H9 (cell line): ENCODE results near the gene RCOR3. TPM values are rescaled to one million over a fixed set of nuclear protein-coding genes. Genes with fewer than 3 reads are reported as not detected.
A peak's percentile ranks its signal among the peaks of the same experiment; 100 is the strongest.
"Not testable (repeated sequence)": the region's sequence is repeated elsewhere in the genome, so short reads cannot be mapped to it uniquely, and the experiment has no call there.

Experiments
- DNase-seq: peaks from one replicate; pipeline ENCODE4 v3.0.0-alpha.2; 2017
- H2AFZ ChIP-seq: one replicate; pipeline ENCODE4 v1.6.1; 2013; ENCODE audit warnings: mild to moderate bottlenecking, low read length, control low read depth, moderate library complexity
- H2AK5ac ChIP-seq: 2 replicates; pipeline ENCODE4 v1.6.1; 2013; ENCODE audit warnings: low read length, control low read depth, mixed read lengths; ENCODE audit not compliant: insufficient read length
- H2BK120ac ChIP-seq: one replicate; pipeline ENCODE4 v1.6.1; 2013; ENCODE audit warnings: low read depth, mild to moderate bottlenecking, low read length, control low read depth, inconsistent platforms; ENCODE audit not compliant: poor library complexity, severe bottlenecking
- H2BK12ac ChIP-seq: 2 replicates; pipeline ENCODE4 v1.6.1; 2013; ENCODE audit warnings: low read length, control low read depth, mixed read lengths, low read depth; ENCODE audit not compliant: insufficient read length
- H2BK15ac ChIP-seq: 2 replicates; pipeline ENCODE4 v1.6.1; 2013; ENCODE audit warnings: low read depth, low read length, control low read depth
- H2BK20ac ChIP-seq: one replicate; pipeline ENCODE4 v1.6.1; 2013; ENCODE audit warnings: low read depth, mild to moderate bottlenecking, low read length, control low read depth, inconsistent platforms; ENCODE audit not compliant: poor library complexity, severe bottlenecking
- H2BK5ac ChIP-seq: 2 replicates; pipeline ENCODE4 v1.6.1; 2013; ENCODE audit warnings: low read length, control low read depth, mixed read lengths; ENCODE audit not compliant: insufficient read length
- H3K14ac ChIP-seq: 2 replicates; pipeline ENCODE4 v1.6.1; 2013; ENCODE audit warnings: low read length, control low read depth; ENCODE audit not compliant: insufficient read depth
- H3K18ac ChIP-seq: 2 replicates; pipeline ENCODE4 v1.6.1; 2013; ENCODE audit warnings: low read depth, mild to moderate bottlenecking, mixed read lengths, low read length, control low read depth; ENCODE audit not compliant: insufficient read length
- H3K23ac ChIP-seq: 2 replicates; pipeline ENCODE4 v1.6.1; 2013; ENCODE audit warnings: low read length, control low read depth, mixed read lengths, low read depth; ENCODE audit not compliant: insufficient read length
- H3K23me2 ChIP-seq: 2 replicates; pipeline ENCODE4 v1.6.1; 2013; ENCODE audit warnings: low read depth, mild to moderate bottlenecking, mixed read lengths, low read length, control low read depth; ENCODE audit not compliant: insufficient read length, poor library complexity, severe bottlenecking
- H3K27ac ChIP-seq: 2 replicates; pipeline ENCODE4 v1.5.1; 2013; ENCODE audit warnings: low read length, control low read depth, mixed read lengths, low read depth; ENCODE audit not compliant: insufficient read length
- H3K27me3 ChIP-seq: 2 replicates; pipeline ENCODE4 v1.6.1; 2013; ENCODE audit warnings: low read length, control low read depth, inconsistent platforms; ENCODE audit not compliant: insufficient read depth
- H3K4ac ChIP-seq: 2 replicates; pipeline ENCODE4 v1.6.1; 2013; ENCODE audit warnings: low read depth, mild to moderate bottlenecking, control low read depth, inconsistent platforms, low read length, moderate library complexity
- H3K4me1 ChIP-seq: 2 replicates; pipeline ENCODE4 v1.6.1; 2013; ENCODE audit warnings: low read length, control low read depth, inconsistent platforms; ENCODE audit not compliant: insufficient read depth
- H3K4me2 ChIP-seq: 2 replicates; pipeline ENCODE4 v1.6.1; 2013; ENCODE audit warnings: low read length, control low read depth, mixed read lengths; ENCODE audit not compliant: insufficient read length, insufficient read depth
- H3K56ac ChIP-seq: 2 replicates; pipeline ENCODE4 v1.6.1; 2013; ENCODE audit warnings: low read depth, mild to moderate bottlenecking, mixed read lengths, low read length, control low read depth; ENCODE audit not compliant: insufficient read length
- H3K79me1 ChIP-seq: 2 replicates; pipeline ENCODE4 v1.6.1; 2013; ENCODE audit warnings: low read depth, mild to moderate bottlenecking, moderate library complexity, low read length, control low read depth, inconsistent platforms; ENCODE audit not compliant: insufficient read depth, poor library complexity, severe bottlenecking
- H3K79me2 ChIP-seq: 2 replicates; pipeline ENCODE4 v1.6.1; 2013; ENCODE audit warnings: low read length, control low read depth, inconsistent platforms; ENCODE audit not compliant: insufficient read depth
- H3K9ac ChIP-seq: 2 replicates; pipeline ENCODE4 v1.6.1; 2013; ENCODE audit warnings: low read length, control low read depth, mixed read lengths; ENCODE audit not compliant: insufficient read length; ENCODE audit errors: extremely low read depth
- H3K9me3 ChIP-seq: one replicate; pipeline ENCODE4 v1.6.1; 2013; ENCODE audit warnings: low read depth, low read length, inconsistent platforms; ENCODE audit not compliant: control insufficient read depth
- H3T11ph ChIP-seq: one replicate; pipeline ENCODE4 v1.6.1; 2013; ENCODE audit warnings: mild to moderate bottlenecking, low read length, control low read depth, inconsistent platforms
- H4K20me1 ChIP-seq: one replicate; pipeline ENCODE4 v1.6.1; 2013; ENCODE audit not compliant: control insufficient read depth, insufficient read length, insufficient read depth
- H4K5ac ChIP-seq: 2 replicates; pipeline ENCODE4 v1.6.1; 2013; ENCODE audit warnings: low read depth, mild to moderate bottlenecking, mixed read lengths, low read length, control low read depth; ENCODE audit not compliant: insufficient read length
- H4K8ac ChIP-seq: replicated peaks from 2 replicates; pipeline ENCODE4 v1.6.1; 2013; ENCODE audit warnings: low read length, control low read depth, mixed read lengths, low read depth; ENCODE audit not compliant: insufficient read length
- H4K91ac ChIP-seq: 2 replicates; pipeline ENCODE4 v1.6.1; 2013; ENCODE audit warnings: low read depth, mild to moderate bottlenecking, moderate library complexity, mixed read lengths, low read length, control low read depth; ENCODE audit not compliant: insufficient read length
- H3K27ac Mint-ChIP-seq, 3 experiments: 2 replicates in 2 of 3; 3 replicates in 1 of 3; pipeline ENCODE4 v1.8.0; 2020 to 2021; ENCODE audit warnings: mixed read lengths in 3 of 3, mild to moderate bottlenecking in 1 of 3, moderate library complexity in 1 of 3
- H3K27me3 Mint-ChIP-seq: 2 replicates; pipeline ENCODE4 v1.8.0; 2021; ENCODE audit warnings: low read depth, mild to moderate bottlenecking, moderate library complexity, mixed read lengths
- H3K36me3 Mint-ChIP-seq, 3 experiments: 2 replicates in 2 of 3; 3 replicates in 1 of 3; pipeline ENCODE4 v1.8.0; 2020 to 2021; ENCODE audit warnings: low read depth in 3 of 3, mixed read lengths in 3 of 3; ENCODE audit not compliant: insufficient read depth in 1 of 3
- H3K4me1 Mint-ChIP-seq, 2 experiments: 2 replicates each; pipeline ENCODE4 v1.8.0; 2020; ENCODE audit warnings: mixed read lengths in 2 of 2
- H3K4me3 Mint-ChIP-seq, 2 experiments: 2 replicates in 1 of 2; 3 replicates in 1 of 2; pipeline ENCODE4 v1.8.0; 2020 to 2021; ENCODE audit warnings: mild to moderate bottlenecking in 2 of 2, mixed read lengths in 2 of 2, moderate library complexity in 1 of 2
- H3K9me3 Mint-ChIP-seq, 2 experiments: 2 replicates in 1 of 2; 3 replicates in 1 of 2; pipeline ENCODE4 v1.8.0; 2020; ENCODE audit warnings: mild to moderate bottlenecking in 2 of 2, mixed read lengths in 2 of 2, moderate library complexity in 1 of 2
- CTCF ChIP-seq: fragments of 200-600 bp; sonication (generic); conservative IDR thresholded peaks from 3 replicates; pipeline ENCODE4 v1.8.0; 2021; ENCODE audit warnings: antibody characterized with exemption, mild to moderate bottlenecking
- WGBS: extraction: QIAGEN DNeasy Blood & Tissue Kit; methylation state at CpG from one replicate; pipeline ENCODE4 v1.1.7; 2013; ENCODE audit warnings: missing lambda C conversion rate, low lambda C conversion rate, mixed read lengths; ENCODE audit not compliant: insufficient read length; ENCODE audit errors: extremely low coverage; 5-methylcytosine and 5-hydroxymethylcytosine counted together
- total RNA-seq: library from RNA; stranded (reverse); gene quantifications from 2 replicates; pipeline ENCODE4 v1.2.1, GENCODE V29; 2021

Gene RCOR3
- total RNA-seq, 1 experiment from 2014 or later: 37.2 TPM

GRCh38 chr1:211261229-211261628, 2.1 kb downstream of the RCOR3 start:
- Histone ChIP-seq H2AK5ac (no peak overlapping the region), H3K18ac (no peak overlapping the region), H2BK5ac (no peak overlapping the region), H3K23me2 (peaks cover 21% of the 10 kb centered on the region), H3K9ac (no peak overlapping the region), H3K79me1 (no peaks in the 10 kb centered on the region), H3K56ac (no peak overlapping the region), H3K4me1 (peaks cover 4% of the 10 kb centered on the region; the same call in 1 of the 2 replicates), H2BK12ac (no peak overlapping the region), H3K14ac (no peak overlapping the region), H2BK15ac (no peak overlapping the region), H4K20me1 (no peaks in the 10 kb centered on the region), H3K4me2 (peak overlapping the region; percentile 76), H2BK20ac (no peak overlapping the region), H4K8ac (no peak overlapping the region), H2BK120ac (no peak overlapping the region), H3K27me3 (no peaks in the 10 kb centered on the region), H3K9me3 (no peaks in the 10 kb centered on the region), H3K27ac (no peak overlapping the region), H3K79me2 (no peaks in the 10 kb centered on the region), H2AFZ (no peak overlapping the region), H3T11ph (no peak overlapping the region), H4K91ac (no peak overlapping the region), H3K4ac (no peak overlapping the region), H4K5ac (no peak overlapping the region), H3K23ac (no peak overlapping the region)
- no peak for TF ChIP-seq CTCF
- no peaks in the 10 kb centered on the region for H3K27me3 Mint-ChIP-seq
- H3K36me3 Mint-ChIP-seq: peaks cover 3 to 19% (median 19%) of the 10 kb centered on the region in 3 experiments
- peak overlapping the region; percentile 45 to 81 (median 54); a peak in 4 of 7 replicates for H3K27ac Mint-ChIP-seq
- H3K9me3 Mint-ChIP-seq: no peaks in the 10 kb centered on the region
- WGBS: no CpG with 5 or more reads among the region's 2 CpGs
- peak overlapping the region; percentile 86 to 89 for H3K4me3 Mint-ChIP-seq
- DNase-seq: no peak
- peaks cover 22 to 23% of the 10 kb centered on the region in 2 experiments for H3K4me1 Mint-ChIP-seq

- H2BK120ac ChIP-seq, H3K4me1 Mint-ChIP-seq, H2BK20ac ChIP-seq, H4K20me1 ChIP-seq, H3K27ac Mint-ChIP-seq, H3K18ac ChIP-seq, H2BK12ac ChIP-seq, H3K4me2 ChIP-seq, H3K27ac ChIP-seq, H3K4me1 ChIP-seq, H4K8ac ChIP-seq, H3K79me1 ChIP-seq, H3K9me3 Mint-ChIP-seq, H3T11ph ChIP-seq, H3K56ac ChIP-seq, H3K4ac ChIP-seq, H2AFZ ChIP-seq, H3K23ac ChIP-seq, H2AK5ac ChIP-seq, H3K79me2 ChIP-seq, H3K14ac ChIP-seq, H3K9me3 ChIP-seq, H2BK15ac ChIP-seq, H2BK5ac ChIP-seq, H4K91ac ChIP-seq, H3K9ac ChIP-seq, H3K27me3 Mint-ChIP-seq, H4K5ac ChIP-seq, DNase-seq, H3K27me3 ChIP-seq, H3K4me3 Mint-ChIP-seq: not testable (repeated sequence)
- peaks cover 3 to 29% (median 23%) of the 10 kb centered on the region in 3 experiments for H3K36me3 Mint-ChIP-seq
- H3K23me2 ChIP-seq: peaks cover 18% of the 10 kb centered on the region
- no CpG with 5 or more reads among the region's 5 CpGs for WGBS
Measured at GRCh38 chr1:211263022-211263421, 3.9 kb downstream of the RCOR3 start.
